Naive B cell (primary cell): ENCODE results near the gene ARCN1. TPM values are rescaled to one million over a fixed set of nuclear protein-coding genes. Genes with fewer than 3 reads are reported as not detected.
A peak's percentile ranks its signal among the peaks of the same experiment; 100 is the strongest.

Experiments used
- ATAC-seq, 2 donors: fragments of 150-1000 bp; cut with Tn5 transposase; 2 replicates each; pipeline ENCODE4 v1.10.0; 2021; ENCODE audit warnings: low read depth in 2 of 2, mild to moderate bottlenecking in 2 of 2, moderate library complexity in 2 of 2
- DNase-seq: peaks from one replicate; pipeline ENCODE4 v3.0.0; 2022
- H3K27ac Mint-ChIP-seq, 6 donors: one replicate each; pipeline ENCODE4 v1.8.0; 2020 to 2022; ENCODE audit warnings: mild to moderate bottlenecking in 6 of 6, mixed read lengths in 6 of 6, moderate library complexity in 5 of 6, inconsistent platforms in 2 of 6
- H3K27me3 Mint-ChIP-seq, 3 donors: one replicate each; pipeline ENCODE4 v1.8.0; 2021 to 2022; ENCODE audit warnings: mixed read lengths in 3 of 3, mild to moderate bottlenecking in 1 of 3
- H3K36me3 Mint-ChIP-seq, 2 donors: one replicate each; pipeline ENCODE4 v1.8.0; 2020 to 2022; ENCODE audit warnings: mixed read lengths in 2 of 2, inconsistent platforms in 1 of 2, mild to moderate bottlenecking in 1 of 2
- H3K4me1 Mint-ChIP-seq, 3 donors: one replicate each; pipeline ENCODE4 v1.8.0; 2020 to 2022; ENCODE audit warnings: mixed read lengths in 3 of 3, inconsistent platforms in 1 of 3, mild to moderate bottlenecking in 1 of 3, moderate library complexity in 1 of 3
- H3K4me3 Mint-ChIP-seq, 8 donors: one replicate each; pipeline ENCODE4 v1.8.0; 2020 to 2022; ENCODE audit warnings: mild to moderate bottlenecking in 8 of 8, mixed read lengths in 8 of 8, moderate library complexity in 8 of 8, inconsistent platforms in 2 of 8
- H3K9me3 Mint-ChIP-seq, 7 donors: one replicate each; pipeline ENCODE4 v1.8.0; 2020 to 2022; ENCODE audit warnings: mixed read lengths in 7 of 7, mild to moderate bottlenecking in 5 of 7, inconsistent platforms in 2 of 7, moderate library complexity in 1 of 7
- polyA plus RNA-seq, 6 donors: library from polyadenylated mRNA; unstranded; fragments of 300-500 nt; fragmentation: Illumina TruSeq; gene quantifications; one replicate each; pipeline ENCODE4 v1.2.3, GENCODE V29; 2021; ENCODE audit warnings: low read depth in 6 of 6

The ARCN1 gene
- polyA plus RNA-seq, 6 donors from 2014 or later = 97.1 to 135 (median 122) TPM

- peak overlapping the region in 2 of 6 donors; percentile 69 to 74 for H3K27ac Mint-ChIP-seq
- no peak for DNase-seq
- H3K4me1 Mint-ChIP-seq = no peaks in the 10 kb centered on the region
- H3K9me3 Mint-ChIP-seq = no peaks in the 10 kb centered on the region
- H3K27me3 Mint-ChIP-seq = peaks cover 6 to 30% (median 26%) of the 10 kb centered on the region in 3 donors
- no peak overlapping the region for H3K4me3 Mint-ChIP-seq
- H3K36me3 Mint-ChIP-seq = no peaks in the 10 kb centered on the region
- no peak for ATAC-seq
These were observed 60.5 kb downstream of the ARCN1 start for GRCh38 chr11:118632577-118633318.

- Mint-ChIP-seq H3K27me3 (peaks cover 6 to 31% (median 22%) of the 10 kb centered on the region in 3 donors), H3K27ac (no peak overlapping the region), H3K4me1 (no peaks in the 10 kb centered on the region), H3K9me3 (no peaks in the 10 kb centered on the region), H3K4me3 (no peak overlapping the region), H3K36me3 (no peaks in the 10 kb centered on the region)
- no peak for DNase-seq
- no peak for ATAC-seq
These were observed 61.1 kb downstream of the ARCN1 start for GRCh38 chr11:118633319-118633690.

DNA sequence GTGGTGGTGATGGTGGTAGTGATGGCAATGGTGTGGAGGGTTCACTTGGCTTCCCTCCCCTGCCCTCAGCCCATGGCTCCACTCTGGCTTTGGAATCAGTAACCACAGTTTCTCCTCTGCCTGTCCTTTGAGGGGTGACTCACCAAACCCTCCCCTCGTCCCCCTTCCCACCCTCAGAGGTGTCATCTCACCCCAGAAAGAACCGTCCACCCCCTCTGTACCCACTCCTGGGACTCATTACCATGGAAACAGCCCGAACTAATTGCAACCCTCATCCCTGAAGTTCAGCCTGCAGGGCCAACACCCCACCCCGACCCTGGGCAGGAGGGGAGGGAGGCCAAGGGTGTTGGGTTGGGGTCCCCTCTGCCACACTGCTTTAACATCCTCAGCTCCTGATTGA lies 61.8 kb downstream of the ARCN1 start:
- no peak overlapping the region for H3K27ac Mint-ChIP-seq
- no peaks in the 10 kb centered on the region for H3K36me3 Mint-ChIP-seq
- DNase-seq = no peak
- ATAC-seq = no peak
- peak overlapping the region in 1 of 8 donors; percentile 50 for H3K4me3 Mint-ChIP-seq
- H3K27me3 Mint-ChIP-seq = peaks cover 6 to 31% (median 21%) of the 10 kb centered on the region in 3 donors
- H3K9me3 Mint-ChIP-seq = no peaks in the 10 kb centered on the region
- no peaks in the 10 kb centered on the region for H3K4me1 Mint-ChIP-seq

- DNase-seq = no peak
- Mint-ChIP-seq H3K36me3 (no peaks in the 10 kb centered on the region), H3K4me3 (peak overlapping the region in 1 of 8 donors; percentile 54), H3K9me3 (no peaks in the 10 kb centered on the region), H3K4me1 (no peaks in the 10 kb centered on the region), H3K27ac (no peak overlapping the region), H3K27me3 (peaks cover 6 to 24% (median 21%) of the 10 kb centered on the region in 3 donors)
- ATAC-seq = peak; percentile 25 to 39
These were observed 62.4 kb downstream of the ARCN1 start for GRCh38 chr11:118634431-118635236.

DNA sequence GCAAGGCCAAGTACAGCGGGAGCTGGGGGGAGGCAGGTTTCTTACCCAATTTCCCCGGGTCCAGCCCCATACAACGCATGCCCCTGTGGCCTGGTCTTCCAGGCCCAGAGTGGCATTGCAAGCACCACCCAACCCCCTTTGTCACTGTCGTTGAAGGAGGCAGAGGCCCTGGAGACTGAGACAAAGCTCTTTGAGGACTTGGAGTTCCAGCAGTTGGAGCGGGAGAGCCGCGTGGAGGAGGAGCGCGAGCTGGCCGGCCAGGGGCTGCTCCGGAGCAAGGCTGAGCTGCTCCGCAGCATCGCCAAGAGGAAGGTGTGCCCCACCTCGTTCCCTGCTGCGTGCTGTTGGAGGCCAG lies 63.0 kb downstream of the ARCN1 start:
- no peaks in the 10 kb centered on the region for H3K9me3 Mint-ChIP-seq
- no peak overlapping the region for H3K27ac Mint-ChIP-seq
- no peaks in the 10 kb centered on the region for H3K36me3 Mint-ChIP-seq
- H3K27me3 Mint-ChIP-seq = peaks cover 6 to 21% (median 21%) of the 10 kb centered on the region in 3 donors
- ATAC-seq (no peak), DNase-seq (no peak)
- H3K4me3 Mint-ChIP-seq = peak overlapping the region in 1 of 8 donors; percentile 41
- H3K4me1 Mint-ChIP-seq = no peaks in the 10 kb centered on the region

- ATAC-seq (no peak), DNase-seq (no peak)
- H3K36me3 Mint-ChIP-seq = no peaks in the 10 kb centered on the region
- H3K4me3 Mint-ChIP-seq = peak overlapping the region in 1 of 8 donors; percentile 41
- no peaks in the 10 kb centered on the region for H3K4me1 Mint-ChIP-seq
- H3K27ac Mint-ChIP-seq = no peak overlapping the region
- H3K27me3 Mint-ChIP-seq = peaks cover 3 to 21% (median 21%) of the 10 kb centered on the region in 3 donors
- H3K9me3 Mint-ChIP-seq = no peaks in the 10 kb centered on the region
These were observed 63.4 kb downstream of the ARCN1 start for GRCh38 chr11:118635642-118636041.

DNA sequence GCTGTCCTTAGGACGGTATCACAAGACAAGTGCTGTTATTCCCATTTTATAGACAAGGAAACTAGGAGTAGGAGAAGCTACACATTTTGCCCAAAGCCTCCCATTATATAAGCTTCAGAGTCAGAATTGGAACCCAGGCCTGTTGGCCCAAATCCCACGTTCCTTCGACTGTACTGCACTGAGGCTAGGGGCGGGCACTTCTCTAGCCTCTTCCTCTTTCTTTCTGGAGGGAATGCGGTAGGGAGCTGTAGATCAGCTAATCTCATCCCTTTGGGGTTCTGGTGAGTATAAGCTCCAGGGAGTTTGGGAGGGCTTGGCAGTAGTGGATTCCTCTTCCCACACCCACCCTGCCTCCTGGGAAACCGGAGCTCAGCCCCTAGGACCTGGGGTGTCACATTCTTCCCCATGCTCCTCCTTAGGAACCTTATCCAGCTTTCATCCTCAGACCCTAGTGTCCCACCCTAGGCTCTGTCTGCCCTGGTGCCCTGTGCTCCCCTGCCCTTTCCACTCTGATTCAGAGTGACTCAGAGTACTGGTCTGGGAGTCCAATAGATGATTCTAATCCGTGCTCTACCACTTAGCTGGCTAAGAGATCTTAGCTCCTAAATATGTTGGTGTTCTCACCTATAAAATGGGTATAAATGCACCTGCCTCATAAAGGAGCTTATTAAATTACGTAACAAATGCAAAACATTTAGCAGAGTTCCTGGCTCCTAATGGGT lies 64.5 kb downstream of the ARCN1 start:
- ATAC-seq = no peak
- no peak for DNase-seq
- Mint-ChIP-seq H3K9me3 (no peaks in the 10 kb centered on the region), H3K27ac (no peak overlapping the region), H3K4me3 (no peak overlapping the region), H3K27me3 (peaks cover 0 to 21% (median 16%) of the 10 kb centered on the region in 3 donors), H3K36me3 (no peaks in the 10 kb centered on the region), H3K4me1 (no peaks in the 10 kb centered on the region)

- Mint-ChIP-seq H3K4me1 (no peaks in the 10 kb centered on the region), H3K27ac (no peak overlapping the region)
- ATAC-seq = no peak
These were observed 66.5 kb downstream of the ARCN1 start for GRCh38 chr11:118638726-118639125.

GRCh38 chr11:118639899-118640298 lies 67.7 kb downstream of the ARCN1 start:
- Mint-ChIP-seq H3K9me3 (no peaks in the 10 kb centered on the region), H3K4me1 (no peaks in the 10 kb centered on the region)

More at GRCh38 chr11:118638726-118639125, 66.5 kb downstream of the ARCN1 start:
- Mint-ChIP-seq H3K27me3 (peaks cover 0 to 11% (median 7%) of the 10 kb centered on the region in 3 donors), H3K4me3 (no peak overlapping the region), H3K9me3 (no peaks in the 10 kb centered on the region), H3K36me3 (no peaks in the 10 kb centered on the region)
- no peak for DNase-seq

DNA sequence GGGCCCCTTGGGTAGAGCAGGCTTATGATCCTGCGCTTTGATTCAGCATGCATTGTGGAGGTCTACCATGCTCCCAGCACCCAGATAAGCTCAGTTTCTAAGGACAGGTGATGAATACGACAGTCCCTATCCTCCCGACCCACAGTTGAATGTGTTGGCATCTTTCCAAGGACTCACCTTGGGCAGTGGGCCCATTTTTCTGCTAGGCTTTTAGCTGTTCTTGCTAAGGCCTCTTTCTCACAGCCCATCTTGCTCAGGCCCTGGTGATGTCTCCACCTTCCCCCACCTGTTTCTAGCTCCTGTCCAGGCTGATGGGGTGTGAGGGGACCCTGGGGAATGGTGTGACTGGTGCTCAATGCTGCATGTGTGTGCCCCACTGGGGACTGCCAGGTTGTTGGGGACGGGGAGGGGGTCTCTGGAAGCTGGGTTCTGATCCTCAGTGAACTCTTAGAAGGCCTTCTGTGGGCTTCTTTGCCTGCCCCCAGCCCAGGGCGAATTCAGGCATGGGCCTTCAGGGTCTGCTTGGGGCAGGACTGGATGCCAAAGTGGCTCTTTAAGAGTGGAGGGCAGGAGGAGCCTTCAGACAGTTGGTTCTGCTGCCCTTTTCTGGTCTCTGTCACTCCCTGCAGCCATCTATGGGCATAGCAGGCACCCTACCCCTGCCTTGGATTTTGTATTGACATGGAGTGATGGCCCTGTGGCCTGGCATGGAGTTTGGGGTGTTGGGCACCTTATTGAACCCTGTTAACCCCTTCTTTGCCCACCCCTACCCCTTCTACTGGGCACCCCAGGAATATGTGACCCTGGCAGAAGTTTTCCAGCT lies 68.3 kb downstream of the ARCN1 start:
- Mint-ChIP-seq H3K4me3 (no peak overlapping the region), H3K27me3 (peaks cover 0 to 7% (median 6%) of the 10 kb centered on the region in 3 donors), H3K27ac (peak overlapping the region in 1 of 6 donors; percentile 72), H3K36me3 (no peaks in the 10 kb centered on the region), H3K9me3 (no peaks in the 10 kb centered on the region), H3K4me1 (no peaks in the 10 kb centered on the region)
- ATAC-seq = no peak
- DNase-seq = no peak

More at GRCh38 chr11:118639899-118640298, 67.7 kb downstream of the ARCN1 start:
- peaks cover 0 to 7% (median 6%) of the 10 kb centered on the region in 3 donors for H3K27me3 Mint-ChIP-seq
- H3K4me3 Mint-ChIP-seq = no peak overlapping the region
- no peak overlapping the region for H3K27ac Mint-ChIP-seq
- no peak for ATAC-seq
- H3K36me3 Mint-ChIP-seq = no peaks in the 10 kb centered on the region
- no peak for DNase-seq

DNA sequence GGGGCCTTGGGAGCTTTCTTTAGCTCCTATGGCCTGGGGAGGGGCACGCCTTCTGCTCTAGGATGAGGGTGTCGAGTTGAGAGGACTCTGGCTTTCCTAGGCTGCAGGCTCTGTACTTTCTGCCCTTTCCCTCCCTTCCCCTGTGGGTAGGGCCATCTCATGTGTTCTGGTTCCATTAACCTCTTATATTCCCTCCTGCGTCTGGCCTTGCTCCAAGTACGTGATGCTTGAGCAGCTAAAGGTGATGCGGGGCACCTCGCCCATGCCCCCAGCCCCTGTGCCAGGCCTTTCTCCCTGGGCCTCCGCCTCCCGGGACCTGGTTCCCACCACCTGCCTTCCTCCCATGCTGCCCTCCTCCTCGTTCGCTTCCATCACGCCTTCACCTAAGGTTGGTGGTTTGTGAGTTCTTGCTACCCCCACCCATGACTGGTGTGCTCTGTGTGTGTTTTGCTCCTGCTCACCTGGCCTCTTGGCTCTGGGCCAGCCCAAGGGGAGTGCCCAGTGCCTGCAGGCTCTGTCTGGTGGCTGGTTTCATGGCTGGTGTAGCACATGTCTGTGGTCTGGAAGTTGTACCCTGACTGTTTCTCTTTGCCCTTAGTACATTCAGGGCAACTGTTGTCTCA lies 69.3 kb downstream of the ARCN1 start:
- Mint-ChIP-seq H3K27me3 (peaks cover 0 to 6% (median 0%) of the 10 kb centered on the region in 3 donors), H3K4me3 (no peak overlapping the region), H3K27ac (no peak overlapping the region), H3K4me1 (no peaks in the 10 kb centered on the region), H3K9me3 (no peaks in the 10 kb centered on the region), H3K36me3 (no peaks in the 10 kb centered on the region)
- DNase-seq = no peak
- no peak for ATAC-seq

DNA sequence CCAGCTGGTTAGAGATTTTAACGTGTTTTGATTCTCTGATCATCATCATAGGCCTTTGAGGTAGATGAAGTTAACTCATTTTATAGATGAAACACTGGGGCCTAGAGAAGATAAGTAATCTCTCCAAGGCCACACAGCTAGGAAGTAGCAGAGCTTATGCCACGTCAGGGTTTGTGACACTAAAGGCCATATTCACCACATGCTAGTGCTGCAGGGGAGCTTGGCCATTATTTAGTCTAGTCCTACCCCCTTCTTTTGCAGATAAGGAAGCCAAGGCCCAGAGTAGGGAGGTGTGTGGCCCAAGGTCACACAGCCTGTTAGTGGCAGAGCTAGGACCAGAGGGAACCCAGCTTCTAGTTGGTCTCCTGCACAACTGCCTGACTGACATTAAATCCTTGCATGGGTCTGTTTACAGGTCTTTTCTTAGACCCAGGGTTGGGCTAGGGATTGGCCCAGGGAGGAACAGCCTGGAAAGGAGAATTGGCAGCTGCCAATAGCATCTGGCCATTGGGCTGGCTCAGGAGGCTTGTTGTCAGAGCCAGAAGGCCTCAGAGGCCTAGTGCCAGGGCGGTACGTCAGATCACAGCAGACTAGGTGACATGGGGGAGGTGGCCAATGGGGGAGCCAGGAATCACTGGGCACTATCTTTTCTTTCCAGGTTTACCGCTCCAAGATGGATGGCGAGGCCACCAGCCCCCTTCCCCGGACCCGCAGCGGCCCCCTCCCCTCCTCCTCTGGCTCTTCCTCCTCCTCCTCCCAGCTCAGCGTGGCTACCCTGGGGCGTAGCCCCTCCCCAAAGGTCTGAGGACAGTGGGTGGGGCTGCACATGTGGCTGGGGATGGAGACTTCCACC lies 71.2 kb downstream of the ARCN1 start:
- Mint-ChIP-seq H3K9me3 (no peaks in the 10 kb centered on the region), H3K27me3 (peaks cover 0 to 6% (median 0%) of the 10 kb centered on the region in 3 donors), H3K36me3 (no peaks in the 10 kb centered on the region), H3K27ac (peak overlapping the region in 1 of 6 donors; percentile 2), H3K4me1 (no peaks in the 10 kb centered on the region), H3K4me3 (no peak overlapping the region)
- no peak for ATAC-seq
- DNase-seq = no peak
